ENCODE data around the gene KIF6. TPM values are rescaled to one million over a fixed set of nuclear protein-coding genes. Genes with fewer than 3 reads are reported as not detected.

Gene KIF6
- total RNA-seq, 1 donor from 2014 or later = not detected

GRCh38 chr6:39568896-39569295 lies 156.3 kb downstream of the KIF6 start:
- intact Hi-C loops (cut with micrococcal nuclease) = no loop called here
- DNase-seq = no peak
- no peak for ATAC-seq (ENCODE audit: low read depth)
- Mint-ChIP-seq H3K36me3 (ENCODE audit: low read depth) (no peaks in the 10 kb centered on the region), H3K9me3 (no peaks in the 10 kb centered on the region), H3K27me3 (no peaks in the 10 kb centered on the region), H3K4me1 (no peaks in the 10 kb centered on the region), H3K4me3 (no peak overlapping the region), H3K27ac (no peak overlapping the region)
- TF ChIP-seq, protein P1, sequence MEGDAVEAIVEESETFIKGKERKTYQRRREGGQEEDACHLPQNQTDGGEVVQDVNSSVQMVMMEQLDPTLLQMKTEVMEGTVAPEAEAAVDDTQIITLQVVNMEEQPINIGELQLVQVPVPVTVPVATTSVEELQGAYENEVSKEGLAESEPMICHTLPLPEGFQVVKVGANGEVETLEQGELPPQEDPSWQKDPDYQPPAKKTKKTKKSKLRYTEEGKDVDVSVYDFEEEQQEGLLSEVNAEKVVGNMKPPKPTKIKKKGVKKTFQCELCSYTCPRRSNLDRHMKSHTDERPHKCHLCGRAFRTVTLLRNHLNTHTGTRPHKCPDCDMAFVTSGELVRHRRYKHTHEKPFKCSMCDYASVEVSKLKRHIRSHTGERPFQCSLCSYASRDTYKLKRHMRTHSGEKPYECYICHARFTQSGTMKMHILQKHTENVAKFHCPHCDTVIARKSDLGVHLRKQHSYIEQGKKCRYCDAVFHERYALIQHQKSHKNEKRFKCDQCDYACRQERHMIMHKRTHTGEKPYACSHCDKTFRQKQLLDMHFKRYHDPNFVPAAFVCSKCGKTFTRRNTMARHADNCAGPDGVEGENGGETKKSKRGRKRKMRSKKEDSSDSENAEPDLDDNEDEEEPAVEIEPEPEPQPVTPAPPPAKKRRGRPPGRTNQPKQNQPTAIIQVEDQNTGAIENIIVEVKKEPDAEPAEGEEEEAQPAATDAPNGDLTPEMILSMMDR (IDR thresholded peaks at IDR 0.05) = no peak
- ChIA-PET CTCF (no interaction called here), POLR2A (no interaction called here)

GRCh38 chr6:39567091-39567490 lies 158.1 kb downstream of the KIF6 start:
- no peaks in the 10 kb centered on the region for H3K9me3 Mint-ChIP-seq
- TF ChIP-seq, protein P1 (IDR thresholded peaks at IDR 0.05) = no peak
- no peaks in the 10 kb centered on the region for H3K4me1 Mint-ChIP-seq
- DNase-seq (no peak), ATAC-seq (ENCODE audit: low read depth) (no peak)
- H3K4me3 Mint-ChIP-seq = no peak overlapping the region
- ChIA-PET CTCF (no interaction called here), POLR2A (no interaction called here)
- H3K27ac Mint-ChIP-seq = no peak overlapping the region
- intact Hi-C loops (cut with micrococcal nuclease) = no loop called here
- no peaks in the 10 kb centered on the region for H3K36me3 Mint-ChIP-seq (ENCODE audit: low read depth)
- H3K27me3 Mint-ChIP-seq = no peaks in the 10 kb centered on the region

DNA sequence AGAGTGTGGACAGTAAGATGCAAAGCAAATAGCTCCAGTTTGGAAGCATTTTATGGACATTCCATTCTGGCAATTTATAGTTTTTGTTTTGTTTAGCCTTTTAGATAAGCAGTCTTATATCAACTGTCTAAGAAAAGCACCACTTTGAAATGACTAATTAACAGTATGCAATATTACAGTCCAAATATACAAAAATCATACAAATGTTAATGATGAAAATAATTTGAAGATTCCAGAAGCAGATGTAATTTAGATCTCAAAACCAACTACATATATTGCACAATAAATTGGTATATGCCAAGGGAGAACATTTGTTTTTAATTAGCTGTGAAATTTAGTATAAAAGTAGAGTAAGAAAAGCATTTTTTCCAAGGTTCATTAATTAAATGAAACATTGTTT lies 158.8 kb downstream of the KIF6 start:
- no peak overlapping the region for H3K27ac Mint-ChIP-seq
- intact Hi-C loops (cut with micrococcal nuclease) = no loop called here

DNA sequence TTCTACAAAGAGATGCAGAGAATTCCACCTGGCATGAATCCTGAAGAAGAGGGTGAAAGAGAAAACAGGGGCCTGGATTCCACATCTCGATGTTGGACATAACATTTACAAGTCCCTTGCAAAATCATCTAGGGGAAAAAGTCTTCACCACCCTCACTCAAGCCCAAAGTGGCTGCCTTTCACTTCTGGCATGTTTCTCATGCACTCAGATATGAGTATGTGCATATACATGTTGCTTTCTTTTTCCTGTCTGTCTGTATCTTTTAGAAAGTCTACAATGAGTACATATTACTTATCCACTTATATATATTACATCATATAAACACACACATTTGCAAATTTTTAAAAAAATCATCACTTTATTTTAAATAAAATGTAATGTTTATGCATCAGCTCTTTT lies 159.3 kb downstream of the KIF6 start:
- no peak overlapping the region for H3K4me3 Mint-ChIP-seq
- DNase-seq (no peak), ATAC-seq (ENCODE audit: low read depth) (no peak)
- H3K4me1 Mint-ChIP-seq = no peaks in the 10 kb centered on the region
- H3K27me3 Mint-ChIP-seq = no peaks in the 10 kb centered on the region
- H3K27ac Mint-ChIP-seq = no peak overlapping the region
- TF ChIP-seq, protein P1 (IDR thresholded peaks at IDR 0.05) = no peak
- H3K9me3 Mint-ChIP-seq = no peaks in the 10 kb centered on the region
- ChIA-PET CTCF (no interaction called here), POLR2A (no interaction called here)
- H3K36me3 Mint-ChIP-seq (ENCODE audit: low read depth) = no peaks in the 10 kb centered on the region
- intact Hi-C loops (cut with micrococcal nuclease) = no loop called here

More for the DNA sequence above, 158.8 kb downstream of the KIF6 start:
- Mint-ChIP-seq H3K27me3 (no peaks in the 10 kb centered on the region), H3K9me3 (no peaks in the 10 kb centered on the region), H3K36me3 (ENCODE audit: low read depth) (no peaks in the 10 kb centered on the region), H3K4me1 (no peaks in the 10 kb centered on the region), H3K4me3 (no peak overlapping the region)
- ATAC-seq (ENCODE audit: low read depth) = no peak
- ChIA-PET CTCF (no interaction called here), POLR2A (no interaction called here)
- TF ChIP-seq, protein P1 (IDR thresholded peaks at IDR 0.05) = no peak
- no peak for DNase-seq

DNA sequence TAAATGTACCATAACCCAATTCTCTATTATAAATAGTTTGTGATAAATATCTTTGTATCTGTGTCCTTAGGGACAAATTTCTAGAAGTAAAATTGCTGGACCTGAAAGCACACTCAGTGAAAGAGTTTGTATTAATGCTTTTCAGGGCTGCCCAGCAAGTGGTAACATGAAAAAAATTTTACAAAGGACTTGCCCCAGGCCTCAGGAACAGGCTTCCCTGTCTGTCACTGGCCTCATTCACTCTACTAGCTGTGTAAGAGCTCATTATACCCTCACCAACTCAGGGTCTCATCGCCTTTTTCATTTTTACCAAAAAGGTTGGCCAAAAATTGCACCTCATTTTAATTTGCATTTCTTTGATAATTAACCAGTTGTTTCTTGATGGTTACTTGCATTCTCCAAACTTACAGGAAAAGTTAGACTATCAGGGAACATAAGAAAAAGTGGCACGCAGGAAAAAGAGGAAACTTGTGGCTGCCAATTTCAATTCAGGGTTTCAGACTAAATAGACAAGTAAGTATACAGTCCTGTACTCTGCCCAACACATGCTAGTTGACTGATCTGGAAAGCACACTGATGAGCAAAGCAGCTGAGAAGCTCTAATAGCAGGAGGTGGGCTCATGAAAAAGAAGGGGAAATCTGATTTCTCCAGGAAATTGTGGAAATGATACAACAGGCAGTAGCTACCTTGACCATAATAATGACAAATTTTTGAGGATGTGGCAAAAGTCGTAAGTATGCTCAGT lies 161.5 kb downstream of the KIF6 start:
- CTCF ChIA-PET = no interaction called here
- H3K9me3 Mint-ChIP-seq = no peaks in the 10 kb centered on the region
- H3K4me1 Mint-ChIP-seq = no peaks in the 10 kb centered on the region
- POLR2A ChIA-PET = no interaction called here
- no peaks in the 10 kb centered on the region for H3K27me3 Mint-ChIP-seq
- TF ChIP-seq, protein P1 (IDR thresholded peaks at IDR 0.05) = no peak
- H3K36me3 Mint-ChIP-seq (ENCODE audit: low read depth) = no peaks in the 10 kb centered on the region
- no peak overlapping the region for H3K4me3 Mint-ChIP-seq
- intact Hi-C loops (cut with micrococcal nuclease) = no loop called here
- DNase-seq = no peak
- no peak overlapping the region for H3K27ac Mint-ChIP-seq
- no peak for ATAC-seq (ENCODE audit: low read depth)
